OCI-LY3 (cell line): ENCODE data around the gene DERL2.

Source experiments
- EZH2phosphoT487 ChIP-seq: fragments of 200-600 bp; shearing (Covaris generic); IDR thresholded peaks from 2 replicates; pipeline ENCODE4 v1.6.1; 2018; ENCODE audit warnings: antibody characterized with exemption, mixed run types, low read depth
- TF ChIP-seq, protein P1 (sequence below): fragments of 200-600, 300-600 bp; sonication (generic); IDR thresholded peaks from 2 replicates; pipeline ENCODE4 v1.5.1; 2014; ENCODE audit warnings: antibody characterized with exemption, low read length, low read depth

DNA sequence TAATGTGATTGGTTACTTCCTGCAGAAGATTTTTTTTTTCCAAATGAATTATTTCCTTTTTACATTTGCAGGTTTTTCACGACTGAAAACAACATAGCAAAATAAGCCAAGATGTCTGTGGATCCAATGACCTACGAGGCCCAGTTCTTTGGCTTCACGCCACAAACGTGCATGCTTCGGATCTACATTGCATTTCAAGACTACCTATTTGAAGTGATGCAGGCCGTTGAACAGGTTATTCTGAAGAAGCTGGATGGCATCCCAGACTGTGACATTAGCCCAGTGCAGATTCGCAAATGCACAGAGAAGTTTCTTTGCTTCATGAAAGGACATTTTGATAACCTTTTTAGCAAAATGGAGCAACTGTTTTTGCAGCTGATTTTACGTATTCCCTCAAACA lies 2.8 kb upstream of the DERL2 start:
- TF ChIP-seq, protein P1, sequence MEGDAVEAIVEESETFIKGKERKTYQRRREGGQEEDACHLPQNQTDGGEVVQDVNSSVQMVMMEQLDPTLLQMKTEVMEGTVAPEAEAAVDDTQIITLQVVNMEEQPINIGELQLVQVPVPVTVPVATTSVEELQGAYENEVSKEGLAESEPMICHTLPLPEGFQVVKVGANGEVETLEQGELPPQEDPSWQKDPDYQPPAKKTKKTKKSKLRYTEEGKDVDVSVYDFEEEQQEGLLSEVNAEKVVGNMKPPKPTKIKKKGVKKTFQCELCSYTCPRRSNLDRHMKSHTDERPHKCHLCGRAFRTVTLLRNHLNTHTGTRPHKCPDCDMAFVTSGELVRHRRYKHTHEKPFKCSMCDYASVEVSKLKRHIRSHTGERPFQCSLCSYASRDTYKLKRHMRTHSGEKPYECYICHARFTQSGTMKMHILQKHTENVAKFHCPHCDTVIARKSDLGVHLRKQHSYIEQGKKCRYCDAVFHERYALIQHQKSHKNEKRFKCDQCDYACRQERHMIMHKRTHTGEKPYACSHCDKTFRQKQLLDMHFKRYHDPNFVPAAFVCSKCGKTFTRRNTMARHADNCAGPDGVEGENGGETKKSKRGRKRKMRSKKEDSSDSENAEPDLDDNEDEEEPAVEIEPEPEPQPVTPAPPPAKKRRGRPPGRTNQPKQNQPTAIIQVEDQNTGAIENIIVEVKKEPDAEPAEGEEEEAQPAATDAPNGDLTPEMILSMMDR = no peak
- no peak for TF ChIP-seq EZH2phosphoT487
